GM06990 (cell line): ENCODE results near the gene ARHGAP26.

Source experiments
- DNase-seq: peaks from one replicate; pipeline ENCODE4 v3.0.0-alpha.2; 2011; ENCODE audit not compliant: insufficient read length; ENCODE audit errors: extremely low read depth
- H3K27me3 ChIP-seq: replicated peaks from 2 replicates; pipeline ENCODE4 v1.6.0; 2011; ENCODE audit warnings: low read length; ENCODE audit not compliant: control insufficient read depth, insufficient read depth
- H3K36me3 ChIP-seq: 2 replicates; pipeline ENCODE4 v1.5.1; 2011; ENCODE audit warnings: low read length; ENCODE audit not compliant: control insufficient read depth, insufficient read depth
- H3K4me3 ChIP-seq: replicated peaks from 2 replicates; pipeline ENCODE4 v1.5.1; 2011; ENCODE audit warnings: low read depth, mild to moderate bottlenecking, control low read depth, low read length
- TF ChIP-seq, protein P1 (sequence below): IDR thresholded peaks from 2 replicates; pipeline ENCODE4 v1.5.1; 2011; ENCODE audit warnings: low read length, control low read depth, mild to moderate bottlenecking, inconsistent platforms; ENCODE audit not compliant: insufficient read depth, poor library complexity, severe bottlenecking

ARHGAP26 gene

DNA sequence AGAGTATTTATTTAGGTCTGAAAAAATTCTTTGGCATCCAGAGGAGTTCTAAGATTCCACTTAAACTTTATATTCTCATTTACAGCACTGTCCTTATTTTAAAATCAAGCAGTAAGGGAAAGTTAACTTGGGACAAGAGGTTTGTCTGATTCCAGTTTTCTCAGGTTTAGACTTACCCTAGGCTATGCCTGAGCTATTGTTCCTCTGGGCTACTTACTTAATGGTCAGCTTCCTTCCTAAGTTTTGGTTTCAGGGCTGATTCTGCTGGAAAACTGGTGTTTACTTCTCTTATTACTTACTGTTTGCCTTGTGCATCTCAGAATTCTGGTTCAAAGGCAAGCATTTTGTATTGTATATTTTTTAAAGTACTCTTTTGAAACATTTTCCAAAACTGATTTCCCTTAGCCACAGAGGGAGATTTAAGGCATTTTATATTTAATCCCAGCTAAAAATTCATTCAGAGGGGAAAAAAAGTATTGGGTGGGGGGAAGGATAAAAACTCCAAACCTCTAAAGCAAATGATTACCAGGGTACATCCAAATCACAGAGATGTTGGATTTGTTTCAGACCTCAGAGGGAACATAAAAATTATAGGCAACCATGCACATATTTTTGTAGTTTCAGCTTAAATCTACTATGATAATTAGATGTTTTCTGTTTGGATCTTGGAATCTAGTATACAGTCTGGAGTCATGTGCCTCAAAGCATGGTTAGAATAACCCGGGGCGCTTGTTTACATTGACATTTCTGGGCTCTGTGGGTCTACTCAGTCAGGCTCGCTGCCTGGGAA, 290.0 kb downstream of the ARHGAP26 start:
- 0 out of 2 replicates have a peak, but pooled peaks cover 1% of the 10 kb centered on the region for H3K36me3 ChIP-seq
- DNase-seq, result no peak
- no peaks in the 10 kb centered on the region for H3K27me3 ChIP-seq
- H3K4me3 ChIP-seq, result no peak overlapping the region
- TF ChIP-seq, protein P1, sequence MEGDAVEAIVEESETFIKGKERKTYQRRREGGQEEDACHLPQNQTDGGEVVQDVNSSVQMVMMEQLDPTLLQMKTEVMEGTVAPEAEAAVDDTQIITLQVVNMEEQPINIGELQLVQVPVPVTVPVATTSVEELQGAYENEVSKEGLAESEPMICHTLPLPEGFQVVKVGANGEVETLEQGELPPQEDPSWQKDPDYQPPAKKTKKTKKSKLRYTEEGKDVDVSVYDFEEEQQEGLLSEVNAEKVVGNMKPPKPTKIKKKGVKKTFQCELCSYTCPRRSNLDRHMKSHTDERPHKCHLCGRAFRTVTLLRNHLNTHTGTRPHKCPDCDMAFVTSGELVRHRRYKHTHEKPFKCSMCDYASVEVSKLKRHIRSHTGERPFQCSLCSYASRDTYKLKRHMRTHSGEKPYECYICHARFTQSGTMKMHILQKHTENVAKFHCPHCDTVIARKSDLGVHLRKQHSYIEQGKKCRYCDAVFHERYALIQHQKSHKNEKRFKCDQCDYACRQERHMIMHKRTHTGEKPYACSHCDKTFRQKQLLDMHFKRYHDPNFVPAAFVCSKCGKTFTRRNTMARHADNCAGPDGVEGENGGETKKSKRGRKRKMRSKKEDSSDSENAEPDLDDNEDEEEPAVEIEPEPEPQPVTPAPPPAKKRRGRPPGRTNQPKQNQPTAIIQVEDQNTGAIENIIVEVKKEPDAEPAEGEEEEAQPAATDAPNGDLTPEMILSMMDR, result no peak

DNA sequence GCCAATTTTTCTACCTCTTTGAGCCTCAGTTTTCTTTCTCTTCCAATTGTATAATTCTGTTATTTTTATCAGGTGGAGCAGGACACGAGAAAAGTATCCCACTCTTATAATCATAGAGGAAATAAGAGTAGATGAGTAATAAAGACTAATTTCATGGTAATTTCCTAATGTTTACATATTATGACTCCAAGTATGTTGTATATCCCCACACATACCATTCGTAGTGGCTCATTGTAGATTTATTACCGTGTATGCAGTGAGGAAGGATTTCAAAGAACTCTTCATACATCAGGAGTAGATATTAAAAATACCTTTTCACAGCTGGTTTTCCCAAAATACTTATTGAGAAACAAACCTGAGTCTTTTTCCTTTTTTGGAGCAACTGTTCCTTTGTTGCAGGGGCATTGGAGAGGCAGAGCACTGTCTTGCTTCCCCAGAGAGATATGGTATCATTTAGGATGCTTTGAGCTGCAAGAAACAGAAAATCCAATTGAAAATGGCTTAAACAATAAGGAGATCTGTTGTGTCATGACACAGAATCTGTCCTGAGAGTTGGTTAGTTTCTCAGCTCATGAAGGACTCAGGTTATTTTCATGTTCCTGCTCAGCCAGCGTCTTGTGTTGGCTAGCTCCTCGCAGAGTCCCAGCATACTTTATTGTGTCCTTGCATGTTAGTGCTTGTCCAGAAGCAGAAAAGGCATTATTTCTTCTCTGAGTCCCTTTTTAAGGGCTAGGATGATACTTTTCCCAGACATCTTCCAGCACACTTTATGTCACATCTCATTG, 291.2 kb downstream of the ARHGAP26 start:
- H3K27me3 ChIP-seq, result no peaks in the 10 kb centered on the region
- TF ChIP-seq, protein P1, result no peak
- H3K36me3 ChIP-seq, result 0 out of 2 replicates have a peak, but pooled peaks cover 1% of the 10 kb centered on the region
- no peak overlapping the region for H3K4me3 ChIP-seq
- DNase-seq, result no peak

DNA sequence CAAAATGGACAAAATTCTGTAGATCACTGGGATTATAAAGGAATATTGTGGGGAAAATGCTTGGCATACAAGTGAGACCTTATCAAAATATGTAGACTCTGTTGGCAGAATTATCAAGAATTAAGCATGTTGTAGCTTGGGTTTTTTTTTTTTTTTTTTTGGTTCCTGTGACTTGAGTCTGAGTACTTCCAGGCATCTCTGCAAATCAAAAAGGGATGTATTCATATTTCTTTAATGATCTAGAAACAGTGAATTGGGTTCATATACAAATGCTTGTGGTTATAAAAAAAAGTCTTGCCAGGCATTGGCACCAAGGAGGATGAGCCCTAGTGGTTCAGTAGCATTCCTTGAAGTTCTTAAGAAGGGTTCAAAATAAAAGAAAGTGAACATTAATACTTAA, 292.2 kb downstream of the ARHGAP26 start:
- Histone ChIP-seq H3K36me3 (0 out of 2 replicates have a peak, but pooled peaks cover 1% of the 10 kb centered on the region), H3K27me3 (no peaks in the 10 kb centered on the region), H3K4me3 (no peak overlapping the region)
- TF ChIP-seq, protein P1, result no peak
- DNase-seq, result no peak

DNA sequence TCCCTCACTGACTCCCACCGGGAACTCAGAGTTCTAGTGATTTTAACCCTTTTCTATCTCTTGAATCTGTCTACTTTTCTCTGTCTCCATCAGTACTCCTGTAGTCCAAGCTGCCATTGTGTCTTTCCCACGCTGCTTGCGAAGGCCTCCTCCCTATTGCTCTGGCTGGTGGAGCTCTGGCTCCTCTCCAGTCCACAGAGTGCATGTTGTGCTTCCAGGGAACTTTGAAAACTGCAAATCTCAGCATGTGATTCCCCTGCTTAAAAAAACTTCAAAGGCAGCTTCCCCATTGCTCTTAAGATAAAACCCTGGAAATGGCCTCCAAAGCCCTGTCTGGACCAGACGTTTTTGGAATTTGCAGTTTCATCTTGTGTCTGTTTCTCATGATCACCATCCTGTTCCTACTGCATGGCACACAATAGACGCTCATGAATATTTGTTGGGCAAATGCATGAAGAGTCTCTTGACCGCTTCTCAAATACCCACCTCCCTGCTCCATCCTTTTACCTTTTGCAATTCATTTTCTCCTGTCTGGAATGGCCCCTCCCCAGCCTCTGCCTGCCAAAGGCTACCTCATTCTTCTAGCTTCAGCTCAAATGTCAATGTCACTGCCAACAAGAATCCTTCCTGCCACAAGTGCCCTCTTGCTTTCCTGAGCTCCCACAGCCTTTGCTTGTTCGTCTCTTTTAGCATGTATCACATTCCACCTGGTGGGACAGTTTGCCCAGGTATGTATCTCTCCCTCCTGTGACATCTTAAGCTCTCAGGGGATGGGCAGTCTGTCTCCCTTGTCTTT, 293.2 kb downstream of the ARHGAP26 start:
- no peaks in the 10 kb centered on the region for H3K27me3 ChIP-seq
- TF ChIP-seq, protein P1, result no peak
- DNase-seq, result no peak
- no peak overlapping the region for H3K4me3 ChIP-seq
- H3K36me3 ChIP-seq, result 0 out of 2 replicates have a peak, but pooled peaks cover 1% of the 10 kb centered on the region

DNA sequence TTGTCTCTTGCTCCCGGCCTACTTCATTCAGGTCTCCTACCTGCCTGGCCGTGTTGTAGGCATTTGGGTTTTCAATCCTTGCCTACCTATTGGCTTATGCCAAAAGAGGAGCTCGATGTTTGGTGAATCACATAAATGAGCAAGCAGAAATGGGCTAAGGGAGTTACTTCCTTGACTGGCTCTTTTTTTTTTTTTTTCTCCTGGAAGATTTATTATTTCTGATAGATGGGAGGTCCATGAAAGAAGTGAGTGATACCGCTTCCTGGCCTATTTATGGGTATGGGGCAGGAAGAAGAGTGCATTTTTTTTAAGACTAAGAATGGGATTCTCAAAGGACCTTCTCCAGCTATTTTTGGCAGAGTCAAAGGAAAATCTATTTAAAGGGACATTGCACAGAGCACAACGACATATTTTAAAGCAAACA, 294.1 kb downstream of the ARHGAP26 start:
- Histone ChIP-seq H3K36me3 (peaks cover 3% of the 10 kb centered on the region), H3K27me3 (no peaks in the 10 kb centered on the region), H3K4me3 (no peak overlapping the region)
- no peak for DNase-seq
- TF ChIP-seq, protein P1, result no peak
